Osteoblast (primary cell): ENCODE results near the gene VPS51. TPM values are rescaled to one million over a fixed set of nuclear protein-coding genes. Genes with fewer than 3 reads are reported as not detected.

Source experiments
- DNase-seq: peaks from one replicate; pipeline ENCODE4 v3.0.0; 2011; ENCODE audit warnings: low spot score, mixed read lengths; ENCODE audit not compliant: insufficient read length; ENCODE audit errors: missing footprints
- H2AFZ ChIP-seq: 2 replicates; pipeline ENCODE4 v1.6.0; 2011; ENCODE audit warnings: mild to moderate bottlenecking, low read length
- H3K27ac ChIP-seq: 2 replicates; pipeline ENCODE4 v1.5.1; 2011; ENCODE audit warnings: mild to moderate bottlenecking, low read depth, low read length, moderate library complexity
- H3K27me3 ChIP-seq: 2 replicates; pipeline ENCODE4 v1.6.0; 2012; ENCODE audit warnings: mild to moderate bottlenecking, control low read depth, inconsistent platforms, low read length, moderate library complexity; ENCODE audit not compliant: insufficient read depth
- H3K36me3 ChIP-seq: 2 replicates; pipeline ENCODE4 v1.5.1; 2011; ENCODE audit warnings: mild to moderate bottlenecking, low read length, control low read depth, moderate library complexity; ENCODE audit not compliant: insufficient read depth
- H3K4me1 ChIP-seq: 2 replicates; pipeline ENCODE4 v1.5.1; 2011; ENCODE audit warnings: mild to moderate bottlenecking, low read length, control low read depth, moderate library complexity; ENCODE audit not compliant: insufficient read depth
- H3K4me2 ChIP-seq: 2 replicates; pipeline ENCODE4 v1.6.0; 2011; ENCODE audit warnings: mild to moderate bottlenecking, low read length; ENCODE audit not compliant: insufficient read depth
- H3K4me3 ChIP-seq: fragments of 200-600 bp; sonication (generic); 3 replicates; pipeline ENCODE4 v1.5.1; 2012; ENCODE audit warnings: mild to moderate bottlenecking, low read length, inconsistent platforms; ENCODE audit not compliant: insufficient read depth
- H3K79me2 ChIP-seq: 2 replicates; pipeline ENCODE4 v1.6.0; 2012; ENCODE audit warnings: mild to moderate bottlenecking, low read length, control low read depth, inconsistent platforms; ENCODE audit not compliant: insufficient read depth
- H3K9me3 ChIP-seq: 2 replicates; pipeline ENCODE4 v1.5.1; 2011; ENCODE audit warnings: low read depth, low read length, control low read depth
- H4K20me1 ChIP-seq: 2 replicates; pipeline ENCODE4 v1.6.0; 2012; ENCODE audit warnings: mild to moderate bottlenecking, low read length, control low read depth; ENCODE audit not compliant: insufficient read depth
- total RNA-seq: library from RNA; depleted of rRNA; stranded (reverse); fragments of >200 nt; gene quantifications from 2 replicates; pipeline ENCODE4 v1.2.3, GENCODE V29; 2012
- TF ChIP-seq, protein P1 (sequence below): IDR thresholded peaks from 2 replicates; pipeline ENCODE4 v1.5.1; 2011; ENCODE audit warnings: mild to moderate bottlenecking, low read depth, low read length, moderate library complexity; ENCODE audit errors: extremely low read depth

The VPS51 gene
- total RNA-seq, 1 donor: 153 TPM

DNA sequence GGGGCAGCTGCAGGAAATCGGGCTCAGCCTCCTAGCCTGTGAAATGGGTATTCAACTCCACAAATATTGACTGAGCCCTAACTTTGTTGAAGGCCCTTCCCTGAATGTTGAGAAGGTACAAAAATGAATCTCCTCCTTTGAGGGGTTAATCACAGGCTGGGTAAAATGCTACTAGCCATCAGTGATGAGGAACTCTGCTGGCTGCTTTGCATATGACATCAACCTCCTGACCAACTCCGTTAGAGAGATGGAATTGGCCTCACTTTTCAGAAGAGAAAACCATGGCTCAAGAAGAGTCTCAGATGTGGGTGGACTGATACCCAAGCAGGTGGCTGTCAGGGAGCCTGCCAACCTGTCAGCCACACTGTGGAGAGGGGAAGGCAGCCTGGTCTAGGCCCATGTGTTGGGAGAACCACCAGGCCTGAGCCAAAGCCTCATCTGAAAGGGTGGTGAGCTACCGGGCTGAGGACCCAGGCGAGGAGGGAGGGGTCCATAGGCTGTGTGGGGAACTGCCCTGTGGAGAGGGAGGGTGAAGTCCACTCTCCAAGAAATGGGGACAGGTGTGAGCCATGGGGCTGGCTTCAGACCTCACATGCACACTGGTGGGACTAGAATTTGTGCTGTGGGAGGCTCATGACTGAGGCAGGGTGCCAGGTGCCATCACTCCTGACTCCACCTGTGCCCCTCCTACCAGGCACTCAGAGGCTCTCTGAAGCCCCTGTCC lies 23.9 kb upstream of the VPS51 start:
- peak; percentile 69 for DNase-seq
- H3K4me2 ChIP-seq: no peak overlapping the region
- H3K9me3 ChIP-seq: no peaks in the 10 kb centered on the region
- no peak overlapping the region for H3K4me3 ChIP-seq
- H3K27ac ChIP-seq: no peak overlapping the region
- H2AFZ ChIP-seq: peak overlapping the region; percentile 29
- H4K20me1 ChIP-seq: no peaks in the 10 kb centered on the region
- H3K79me2 ChIP-seq: no peaks in the 10 kb centered on the region
- H3K27me3 ChIP-seq: no peaks in the 10 kb centered on the region
- no peaks in the 10 kb centered on the region for H3K36me3 ChIP-seq
- no peaks in the 10 kb centered on the region for H3K4me1 ChIP-seq
- TF ChIP-seq, protein P1, sequence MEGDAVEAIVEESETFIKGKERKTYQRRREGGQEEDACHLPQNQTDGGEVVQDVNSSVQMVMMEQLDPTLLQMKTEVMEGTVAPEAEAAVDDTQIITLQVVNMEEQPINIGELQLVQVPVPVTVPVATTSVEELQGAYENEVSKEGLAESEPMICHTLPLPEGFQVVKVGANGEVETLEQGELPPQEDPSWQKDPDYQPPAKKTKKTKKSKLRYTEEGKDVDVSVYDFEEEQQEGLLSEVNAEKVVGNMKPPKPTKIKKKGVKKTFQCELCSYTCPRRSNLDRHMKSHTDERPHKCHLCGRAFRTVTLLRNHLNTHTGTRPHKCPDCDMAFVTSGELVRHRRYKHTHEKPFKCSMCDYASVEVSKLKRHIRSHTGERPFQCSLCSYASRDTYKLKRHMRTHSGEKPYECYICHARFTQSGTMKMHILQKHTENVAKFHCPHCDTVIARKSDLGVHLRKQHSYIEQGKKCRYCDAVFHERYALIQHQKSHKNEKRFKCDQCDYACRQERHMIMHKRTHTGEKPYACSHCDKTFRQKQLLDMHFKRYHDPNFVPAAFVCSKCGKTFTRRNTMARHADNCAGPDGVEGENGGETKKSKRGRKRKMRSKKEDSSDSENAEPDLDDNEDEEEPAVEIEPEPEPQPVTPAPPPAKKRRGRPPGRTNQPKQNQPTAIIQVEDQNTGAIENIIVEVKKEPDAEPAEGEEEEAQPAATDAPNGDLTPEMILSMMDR: no peak

DNA sequence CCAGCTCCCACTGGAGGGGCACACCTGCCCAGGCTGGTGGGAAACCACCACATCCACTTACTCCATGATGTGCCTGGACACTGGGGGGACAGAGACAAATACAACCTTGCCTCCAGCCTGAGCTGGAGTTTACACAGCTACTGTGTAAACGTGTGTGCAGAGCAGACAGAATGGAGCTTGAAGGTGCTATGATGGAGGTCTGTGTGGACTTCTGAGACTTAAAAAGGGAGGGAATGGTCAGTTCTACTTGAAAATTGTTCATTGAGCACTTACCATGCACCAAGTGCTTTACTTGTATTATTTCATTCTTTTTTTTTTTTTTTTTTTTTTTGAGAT lies 23.4 kb upstream of the VPS51 start:
- Histone ChIP-seq H3K36me3 (no peaks in the 10 kb centered on the region), H3K4me1 (no peaks in the 10 kb centered on the region), H3K79me2 (peaks cover 2% of the 10 kb centered on the region), H3K9me3 (no peaks in the 10 kb centered on the region), H2AFZ (no peak overlapping the region), H4K20me1 (no peaks in the 10 kb centered on the region), H3K4me2 (no peak overlapping the region), H3K4me3 (no peak overlapping the region), H3K27me3 (no peaks in the 10 kb centered on the region), H3K27ac (no peak overlapping the region)
- TF ChIP-seq, protein P1: no peak
- peak; percentile 32 for DNase-seq

DNA sequence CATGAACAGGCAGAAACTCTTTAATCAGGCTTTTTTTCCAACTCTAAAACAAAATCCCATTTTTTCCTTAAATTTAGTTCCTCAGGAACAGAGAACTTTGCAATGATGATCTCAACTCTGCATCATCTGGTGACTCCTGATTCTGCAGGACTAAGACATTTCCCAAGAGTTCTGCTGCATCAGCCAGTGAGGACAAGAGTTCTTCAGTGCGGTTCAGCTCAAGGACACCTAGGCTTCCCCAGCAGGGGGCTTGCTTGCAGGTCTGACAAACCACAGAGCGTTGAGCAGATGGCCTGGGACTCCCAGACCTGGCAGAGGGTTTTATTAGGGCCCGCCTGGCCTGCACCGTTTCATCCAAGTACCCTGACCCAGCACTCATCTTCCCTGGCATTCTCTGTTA lies 18.6 kb upstream of the VPS51 start:
- no peak overlapping the region for H3K4me3 ChIP-seq
- H3K4me2 ChIP-seq: no peak overlapping the region
- H4K20me1 ChIP-seq: no peaks in the 10 kb centered on the region
- no peaks in the 10 kb centered on the region for H3K9me3 ChIP-seq
- H3K4me1 ChIP-seq: no peaks in the 10 kb centered on the region
- peaks cover 12% of the 10 kb centered on the region for H3K36me3 ChIP-seq
- DNase-seq: peak; percentile 48
- H2AFZ ChIP-seq: peak overlapping the region; percentile 29
- TF ChIP-seq, protein P1: no peak
- no peak overlapping the region for H3K27ac ChIP-seq
- H3K27me3 ChIP-seq: no peaks in the 10 kb centered on the region
- peaks cover 37% of the 10 kb centered on the region for H3K79me2 ChIP-seq

DNA sequence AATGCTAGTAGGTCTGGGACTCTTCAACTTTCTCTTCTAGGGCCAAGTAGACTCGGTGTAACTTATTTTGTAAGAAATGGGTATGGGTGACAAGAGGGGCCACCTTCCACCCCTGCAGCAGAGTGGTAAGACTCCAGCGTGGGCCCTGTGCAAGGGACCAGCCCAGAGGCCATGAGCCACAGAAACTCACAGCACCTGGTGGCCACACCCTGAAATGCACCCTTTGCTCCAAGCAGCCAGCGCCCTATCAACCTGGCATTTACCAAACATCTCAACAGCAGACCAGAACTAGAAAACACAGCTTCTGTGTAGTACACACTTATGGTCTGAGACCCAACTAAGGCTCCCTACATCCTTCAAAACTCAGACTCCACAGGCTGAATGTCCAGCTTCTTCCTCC lies 17.9 kb upstream of the VPS51 start:
- no peaks in the 10 kb centered on the region for H3K9me3 ChIP-seq
- H3K4me3 ChIP-seq: no peak overlapping the region
- H4K20me1 ChIP-seq: no peaks in the 10 kb centered on the region
- H3K27ac ChIP-seq: no peak overlapping the region
- DNase-seq: peak; percentile 84
- peaks cover 12% of the 10 kb centered on the region for H3K36me3 ChIP-seq
- no peak overlapping the region for H3K4me2 ChIP-seq
- H3K79me2 ChIP-seq: peaks cover 44% of the 10 kb centered on the region
- peak overlapping the region; percentile 56 for H2AFZ ChIP-seq
- H3K4me1 ChIP-seq: peaks cover 6% of the 10 kb centered on the region
- TF ChIP-seq, protein P1: peak; percentile 48
- no peaks in the 10 kb centered on the region for H3K27me3 ChIP-seq
